Measurements from ENCODE around the gene ACBD3.

Gene ACBD3

DNA sequence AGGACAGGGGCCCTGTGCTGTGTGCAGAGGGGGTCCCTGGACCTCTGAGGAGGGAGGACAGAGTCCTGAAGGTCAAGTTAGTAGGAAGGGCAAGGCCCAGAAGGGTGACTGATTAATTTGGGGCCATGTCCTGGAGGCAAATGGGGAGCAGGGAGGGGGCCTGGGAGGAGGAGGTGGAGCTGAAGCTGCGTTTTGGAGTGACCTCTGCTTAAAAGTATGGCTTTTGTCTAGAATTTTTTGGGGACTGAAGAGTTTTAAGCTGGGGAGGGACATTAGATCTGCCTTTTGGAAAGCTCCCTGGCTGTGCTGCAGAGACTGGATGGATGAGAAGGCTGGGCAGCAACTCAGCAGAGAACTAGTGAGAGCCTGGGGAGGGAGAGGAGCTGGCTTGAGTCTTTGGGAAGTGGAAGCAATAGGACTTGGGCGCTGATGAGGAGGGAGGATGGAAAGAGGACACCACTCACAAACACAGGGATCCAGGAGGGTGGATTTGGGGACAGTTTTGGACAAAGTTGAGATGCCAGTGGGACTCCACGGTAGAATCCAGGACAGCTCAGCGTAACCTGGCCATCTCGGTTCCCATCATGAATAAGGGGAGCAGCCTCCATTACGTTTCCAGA lies 52.9 kb downstream of the ACBD3 start:
- no peak overlapping the region for H3K4me3 ChIP-seq (ENCODE audit: low read depth, low read length)
- DNase-seq (ENCODE audit: low read depth): no peak

DNA sequence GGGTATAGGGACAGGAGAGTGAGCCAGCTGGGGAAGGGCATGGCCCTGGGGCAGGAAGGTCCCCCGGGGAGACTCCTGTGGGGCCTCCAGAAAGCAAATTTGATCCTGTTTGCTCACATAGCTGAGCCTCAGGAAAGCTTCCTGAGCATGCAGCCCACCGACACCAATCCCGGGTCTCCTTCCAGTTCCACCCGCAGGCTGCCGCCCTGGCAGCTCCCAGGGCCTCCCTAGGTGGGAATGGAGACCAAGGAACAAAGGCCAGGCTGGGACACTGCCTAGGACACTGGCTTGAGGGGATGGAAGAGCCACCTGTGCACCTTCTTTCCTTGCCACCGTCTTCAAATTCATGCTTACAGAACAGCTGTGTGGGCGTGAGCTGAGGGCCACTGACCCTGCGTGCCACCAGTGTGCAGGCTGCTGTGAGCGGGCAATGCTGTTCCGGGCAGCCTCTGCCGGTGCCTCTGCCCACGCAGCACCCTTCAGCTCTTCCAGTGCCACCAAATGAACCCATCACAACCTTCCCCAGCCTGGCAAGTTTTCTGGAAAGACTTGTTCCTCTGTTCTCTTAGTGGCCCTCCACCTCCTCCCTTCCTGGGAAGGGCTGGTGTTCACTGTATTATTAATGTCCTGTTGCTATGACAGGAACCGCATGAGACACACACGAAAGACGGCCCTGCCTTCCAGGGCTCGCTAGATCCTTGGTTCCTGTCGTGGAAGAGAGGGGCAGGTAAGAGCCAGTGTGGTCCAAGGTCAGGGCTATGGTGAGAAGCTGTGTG lies 53.6 kb downstream of the ACBD3 start:
- TF ChIP-seq, protein P1, sequence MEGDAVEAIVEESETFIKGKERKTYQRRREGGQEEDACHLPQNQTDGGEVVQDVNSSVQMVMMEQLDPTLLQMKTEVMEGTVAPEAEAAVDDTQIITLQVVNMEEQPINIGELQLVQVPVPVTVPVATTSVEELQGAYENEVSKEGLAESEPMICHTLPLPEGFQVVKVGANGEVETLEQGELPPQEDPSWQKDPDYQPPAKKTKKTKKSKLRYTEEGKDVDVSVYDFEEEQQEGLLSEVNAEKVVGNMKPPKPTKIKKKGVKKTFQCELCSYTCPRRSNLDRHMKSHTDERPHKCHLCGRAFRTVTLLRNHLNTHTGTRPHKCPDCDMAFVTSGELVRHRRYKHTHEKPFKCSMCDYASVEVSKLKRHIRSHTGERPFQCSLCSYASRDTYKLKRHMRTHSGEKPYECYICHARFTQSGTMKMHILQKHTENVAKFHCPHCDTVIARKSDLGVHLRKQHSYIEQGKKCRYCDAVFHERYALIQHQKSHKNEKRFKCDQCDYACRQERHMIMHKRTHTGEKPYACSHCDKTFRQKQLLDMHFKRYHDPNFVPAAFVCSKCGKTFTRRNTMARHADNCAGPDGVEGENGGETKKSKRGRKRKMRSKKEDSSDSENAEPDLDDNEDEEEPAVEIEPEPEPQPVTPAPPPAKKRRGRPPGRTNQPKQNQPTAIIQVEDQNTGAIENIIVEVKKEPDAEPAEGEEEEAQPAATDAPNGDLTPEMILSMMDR (IDR thresholded peaks at IDR 0.05; ENCODE audit: low read depth, low read length, missing control alignments): no peak
- H3K4me3 ChIP-seq (ENCODE audit: low read depth, low read length): no peak overlapping the region
- in situ Hi-C loops (cut with HindIII; ENCODE audit: low sequenced_read_pairs): no loop called here
- no peak for DNase-seq (ENCODE audit: low read depth)

More for the DNA sequence above, 52.9 kb downstream of the ACBD3 start:
- TF ChIP-seq, protein P1 (IDR thresholded peaks at IDR 0.05; ENCODE audit: low read depth, low read length, missing control alignments): no peak
- in situ Hi-C loops (cut with HindIII; ENCODE audit: low sequenced_read_pairs): no loop called here

DNA sequence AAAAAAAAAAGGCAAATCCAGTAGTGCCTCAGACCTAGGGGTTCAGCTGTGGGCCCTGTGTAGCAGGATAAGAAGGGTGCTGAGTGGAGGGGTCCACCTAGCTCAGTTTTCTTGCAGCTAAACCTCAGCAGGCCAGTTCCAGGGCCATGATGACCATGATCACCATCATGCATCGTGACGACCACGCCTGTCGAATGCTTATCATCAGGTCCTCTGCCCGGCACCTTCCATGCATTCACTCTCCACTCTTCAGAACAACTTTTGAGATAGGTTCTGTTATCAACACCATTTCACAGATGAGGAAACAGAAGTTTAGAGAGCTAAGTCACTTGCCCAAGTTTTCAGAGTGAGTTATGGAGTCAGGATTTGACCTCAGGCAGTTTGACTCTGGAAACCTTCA lies 54.9 kb downstream of the ACBD3 start:
- no peak overlapping the region for H3K4me3 ChIP-seq (ENCODE audit: low read depth, low read length)
- TF ChIP-seq, protein P1 (IDR thresholded peaks at IDR 0.05; ENCODE audit: low read depth, low read length, missing control alignments): no peak
- in situ Hi-C loops (cut with HindIII; ENCODE audit: low sequenced_read_pairs): no loop called here
- no peak for DNase-seq (ENCODE audit: low read depth)

DNA sequence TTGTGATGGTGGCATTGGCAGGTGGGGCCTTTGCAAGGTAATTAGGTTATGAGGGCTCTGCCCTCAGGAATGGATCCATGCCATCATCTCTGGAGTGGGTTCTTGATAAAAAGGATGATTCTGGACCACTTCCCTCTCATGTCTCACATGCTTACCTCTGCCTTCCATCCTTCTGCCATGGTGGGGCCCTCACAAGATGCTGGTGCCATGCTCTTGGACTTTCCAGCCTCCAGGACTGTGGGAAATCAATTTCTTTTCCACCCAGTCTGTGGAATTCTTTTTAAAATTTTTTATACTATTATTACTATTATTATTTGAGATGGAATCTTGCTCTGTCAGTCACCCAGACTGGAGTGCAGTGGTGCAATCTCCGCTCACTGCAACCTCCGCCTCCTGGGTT lies 57.3 kb downstream of the ACBD3 start:
- TF ChIP-seq, protein P1 (IDR thresholded peaks at IDR 0.05; ENCODE audit: low read depth, low read length, missing control alignments): no peak
- in situ Hi-C loops (cut with HindIII; ENCODE audit: low sequenced_read_pairs): no loop called here
- DNase-seq (ENCODE audit: low read depth): no peak
- H3K4me3 ChIP-seq (ENCODE audit: low read depth, low read length): no peak overlapping the region

DNA sequence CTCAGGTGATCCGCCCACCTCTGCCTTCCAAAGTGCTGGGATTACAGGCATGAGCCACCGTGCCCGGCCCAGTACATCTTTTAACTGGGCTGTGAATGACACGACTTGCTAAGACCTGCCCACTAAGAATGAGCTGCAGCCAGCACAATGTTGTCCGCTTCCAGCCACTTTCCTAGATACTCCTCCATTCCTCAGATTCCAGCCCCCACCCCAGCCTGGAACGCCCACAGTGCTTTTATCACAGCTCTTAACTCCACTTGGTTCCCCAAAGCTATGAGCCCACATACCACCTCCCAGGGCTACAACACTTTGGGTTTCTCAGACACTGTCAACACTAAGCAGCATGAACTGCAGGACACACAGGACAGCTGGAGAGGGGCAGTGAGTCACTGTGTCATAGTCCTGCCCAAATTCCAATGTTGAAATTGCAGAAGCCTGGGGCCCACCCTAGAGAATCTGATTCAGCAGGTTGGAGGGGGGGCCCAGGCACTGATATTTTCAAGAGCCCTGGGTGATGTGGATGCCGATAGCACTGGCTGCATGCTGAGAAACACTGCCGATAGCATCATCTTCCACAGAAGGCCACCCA lies 58.0 kb downstream of the ACBD3 start:
- no peak overlapping the region for H3K4me3 ChIP-seq (ENCODE audit: low read depth, low read length)
- in situ Hi-C loops (cut with HindIII; ENCODE audit: low sequenced_read_pairs): no loop called here
- DNase-seq (ENCODE audit: low read depth): no peak
- TF ChIP-seq, protein P1 (IDR thresholded peaks at IDR 0.05; ENCODE audit: low read depth, low read length, missing control alignments): no peak

DNA sequence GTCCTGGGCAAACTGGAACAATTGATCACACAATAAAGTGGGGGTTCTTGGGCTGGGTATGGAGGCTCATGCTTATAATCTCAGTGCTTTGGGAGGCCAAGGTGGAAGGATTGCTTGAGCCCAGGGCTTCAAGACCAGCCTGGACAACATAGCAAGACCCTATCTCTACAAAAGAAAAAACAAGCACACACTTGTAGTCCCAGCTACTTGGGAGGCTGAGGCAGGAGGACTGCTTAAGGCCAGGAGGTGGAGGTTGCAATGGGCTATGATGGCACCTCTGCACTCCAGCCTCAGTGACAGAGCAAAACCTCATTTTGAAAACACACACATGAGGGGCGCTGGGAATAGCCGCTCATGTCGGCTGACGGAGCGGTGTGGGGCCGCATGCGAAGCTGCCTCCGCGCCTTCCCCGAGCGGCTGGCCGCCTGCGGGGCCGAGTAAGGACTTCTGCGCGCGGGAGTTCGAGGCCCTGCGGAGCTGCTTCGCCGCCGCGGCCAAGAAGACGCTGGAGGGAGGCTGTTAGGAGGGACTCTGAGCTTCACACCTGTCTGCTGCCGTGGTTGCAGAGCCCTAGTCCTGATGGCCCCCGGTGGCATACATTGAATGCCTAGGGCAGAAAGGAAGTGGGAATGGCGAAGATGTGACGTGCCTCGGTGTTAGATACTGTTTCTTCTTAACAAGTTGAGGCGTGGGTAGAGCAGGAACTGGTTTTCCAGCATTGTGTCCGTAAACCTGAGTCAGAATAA lies 59.5 kb downstream of the ACBD3 start:
- H3K4me3 ChIP-seq (ENCODE audit: low read depth, low read length): no peak overlapping the region
- DNase-seq (ENCODE audit: low read depth): no peak
- TF ChIP-seq, protein P1 (IDR thresholded peaks at IDR 0.05; ENCODE audit: low read depth, low read length, missing control alignments): no peak
- in situ Hi-C loops (cut with HindIII; ENCODE audit: low sequenced_read_pairs): no loop called here
